ENCODE data around the gene KLRD1.
"Not testable (repeated sequence)": the region's sequence is repeated elsewhere in the genome, so short reads cannot be mapped to it uniquely, and the experiment has no call there.

The KLRD1 gene

DNA sequence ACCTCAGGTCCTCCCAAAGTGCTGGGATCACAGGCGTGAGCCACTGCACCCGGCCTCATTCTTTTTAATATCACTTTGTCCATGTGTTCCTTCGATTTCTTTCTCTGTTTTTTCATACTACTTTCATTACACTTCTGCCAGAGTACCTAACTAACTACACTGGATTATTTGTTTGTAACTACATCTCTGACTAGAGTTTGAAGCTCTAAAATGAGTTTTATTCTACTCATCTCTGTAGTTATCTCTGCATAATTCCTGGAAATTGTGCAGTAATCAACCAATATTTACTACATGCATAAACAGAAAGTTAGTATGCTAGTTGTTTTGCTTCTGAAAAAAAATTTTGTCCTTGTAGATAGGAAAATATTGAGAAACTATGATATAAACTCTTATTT, 67.0 kb downstream of the KLRD1 start:
- ChIA-PET POLR2A (no interaction called here), CTCF (no interaction called here)
- no peak for DNase-seq (ENCODE audit: extremely low spot score)
- TF ChIP-seq FOXK2 (IDR thresholded peaks at IDR 0.05) (no peak), FOXA1 (IDR thresholded peaks at IDR 0.05) (no peak), LEF1 (IDR thresholded peaks at IDR 0.05; ENCODE audit: borderline replicate concordance) (no peak), SP1 (IDR thresholded peaks at IDR 0.05) (no peak), ARNT (IDR thresholded peaks at IDR 0.05) (no peak), BHLHE40 (IDR thresholded peaks at IDR 0.05; ENCODE audit: borderline replicate concordance) (no peak), ELF4 (IDR thresholded peaks at IDR 0.05) (no peak), NFRKB (IDR thresholded peaks at IDR 0.05) (no peak), ZNF384 (IDR thresholded peaks at IDR 0.05) (no peak), CTBP1 (IDR thresholded peaks at IDR 0.05; ENCODE audit: borderline replicate concordance) (no peak), HDGF (IDR thresholded peaks at IDR 0.05; ENCODE audit: borderline replicate concordance) (no peak), SUZ12 (IDR thresholded peaks at IDR 0.05) (no peak), L3MBTL2 (conservative IDR thresholded peaks at IDR 0.05) (no peak), TARDBP (IDR thresholded peaks at IDR 0.05) (no peak)
- TF ChIP-seq, protein P1, sequence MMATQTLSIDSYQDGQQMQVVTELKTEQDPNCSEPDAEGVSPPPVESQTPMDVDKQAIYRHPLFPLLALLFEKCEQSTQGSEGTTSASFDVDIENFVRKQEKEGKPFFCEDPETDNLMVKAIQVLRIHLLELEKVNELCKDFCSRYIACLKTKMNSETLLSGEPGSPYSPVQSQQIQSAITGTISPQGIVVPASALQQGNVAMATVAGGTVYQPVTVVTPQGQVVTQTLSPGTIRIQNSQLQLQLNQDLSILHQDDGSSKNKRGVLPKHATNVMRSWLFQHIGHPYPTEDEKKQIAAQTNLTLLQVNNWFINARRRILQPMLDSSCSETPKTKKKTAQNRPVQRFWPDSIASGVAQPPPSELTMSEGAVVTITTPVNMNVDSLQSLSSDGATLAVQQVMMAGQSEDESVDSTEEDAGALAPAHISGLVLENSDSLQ (IDR thresholded peaks at IDR 0.05), result no peak

DNA sequence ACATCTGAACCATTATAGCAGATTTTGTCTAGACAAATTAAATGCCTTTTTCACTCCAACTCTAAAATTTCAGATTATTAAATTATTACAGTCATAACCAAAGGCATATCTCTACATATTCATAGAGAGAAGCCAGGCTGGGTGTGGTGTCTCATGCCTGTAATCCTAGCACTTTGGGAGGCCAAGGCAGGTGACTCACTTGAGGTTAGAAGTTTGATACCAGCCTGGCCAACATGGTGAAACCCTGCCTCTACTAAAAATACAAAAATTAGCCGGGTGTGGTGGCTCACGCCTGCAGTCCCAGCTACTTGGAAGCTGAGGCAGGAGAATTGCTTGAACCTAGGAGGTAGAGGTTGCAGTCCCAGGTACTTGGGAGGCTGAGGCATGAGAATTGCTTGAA, 71.1 kb downstream of the KLRD1 start:
- DNase-seq (ENCODE audit: extremely low spot score); CTCF ChIA-PET; POLR2A ChIA-PET: not testable (repeated sequence)

All from HEK293T (cell line).